GM23338 (cell line): ENCODE measurements around the gene CRAMP1. TPM values are rescaled to one million over a fixed set of nuclear protein-coding genes. Genes with fewer than 3 reads are reported as not detected.

ENCODE experiments used
- ATAC-seq: fragments of 200-7000 bp; cut with Tn5 transposase; 3 replicates; pipeline ENCODE4 v1.9.1; 2020
- DNase-seq: peaks from one replicate; pipeline ENCODE4 v3.0.0-alpha.2; 2015; ENCODE audit warnings: low spot score
- H2AFZ ChIP-seq: fragments of 200-600 bp; sonication (generic); 2 replicates; pipeline ENCODE4 v1.8.0; 2016; ENCODE audit warnings: antibody characterized with exemption, mild to moderate bottlenecking, moderate library complexity
- H3F3A ChIP-seq: fragments of 200-600 bp; sonication (generic); replicated peaks from 2 replicates; pipeline ENCODE4 v1.8.0; 2017; ENCODE audit warnings: antibody characterized with exemption, mixed run types, low read depth
- H3K27ac ChIP-seq: fragments of 200-600 bp; sonication (generic); 2 replicates; pipeline ENCODE4 v1.6.1; 2016; ENCODE audit warnings: low read depth
- H3K27me3 ChIP-seq: fragments of 200-600 bp; sonication (generic); 2 replicates; pipeline ENCODE4 v1.8.0; 2016; ENCODE audit warnings: mild to moderate bottlenecking, mixed run types, moderate library complexity; ENCODE audit not compliant: insufficient read depth
- H3K36me3 ChIP-seq: fragments of 200-600 bp; sonication (generic); 2 replicates; pipeline ENCODE4 v1.8.0; 2016; ENCODE audit warnings: mild to moderate bottlenecking; ENCODE audit not compliant: insufficient read depth
- H3K4me1 ChIP-seq: fragments of 200-600 bp; sonication (generic); 2 replicates; pipeline ENCODE4 v1.8.0; 2016; ENCODE audit warnings: mild to moderate bottlenecking, moderate library complexity; ENCODE audit not compliant: insufficient read depth
- H3K4me2 ChIP-seq: fragments of 200-600 bp; sonication (generic); 2 replicates; pipeline ENCODE4 v1.7.1; 2017; ENCODE audit warnings: mixed run types
- H3K4me3 ChIP-seq: fragments of 200-600 bp; sonication (generic); 2 replicates; pipeline ENCODE4 v1.6.1; 2016; ENCODE audit warnings: mixed run types
- H3K79me2 ChIP-seq: fragments of 200-600 bp; sonication (generic); replicated peaks from 2 replicates; pipeline ENCODE4 v1.8.0; 2017; ENCODE audit warnings: mild to moderate bottlenecking; ENCODE audit not compliant: insufficient read depth
- H3K9me2 ChIP-seq: fragments of 200-600 bp; sonication (generic); 2 replicates; pipeline ENCODE4 v1.8.0; 2017; ENCODE audit not compliant: insufficient read depth
- H4K20me1 ChIP-seq: fragments of 200-600 bp; sonication (generic); replicated peaks from 2 replicates; pipeline ENCODE4 v1.8.0; 2017; ENCODE audit warnings: mild to moderate bottlenecking; ENCODE audit not compliant: insufficient read depth
- H3K27ac Mint-ChIP-seq: 2 replicates; pipeline ENCODE4 v1.8.0; 2020; ENCODE audit warnings: inconsistent platforms, mild to moderate bottlenecking, moderate library complexity, mixed read lengths
- H3K27me3 Mint-ChIP-seq: 3 replicates; pipeline ENCODE4 v1.8.0; 2022; ENCODE audit warnings: low read depth, mild to moderate bottlenecking, moderate library complexity, mixed read lengths, inconsistent platforms; ENCODE audit not compliant: insufficient read depth, poor library complexity
- H3K36me3 Mint-ChIP-seq: 3 replicates; pipeline ENCODE4 v1.8.0; 2021; ENCODE audit warnings: low read depth, mild to moderate bottlenecking, inconsistent platforms, moderate library complexity, mixed read lengths
- H3K4me1 Mint-ChIP-seq: 3 replicates; pipeline ENCODE4 v1.8.0; 2020; ENCODE audit warnings: mild to moderate bottlenecking, inconsistent platforms, mixed read lengths
- H3K4me3 Mint-ChIP-seq: 3 replicates; pipeline ENCODE4 v1.8.0; 2021; ENCODE audit warnings: moderate library complexity, mild to moderate bottlenecking, inconsistent platforms, mixed read lengths
- H3K9me3 Mint-ChIP-seq: 3 replicates; pipeline ENCODE4 v1.8.0; 2020; ENCODE audit warnings: moderate library complexity, mild to moderate bottlenecking, inconsistent platforms, mixed read lengths
- CREB1 ChIP-seq: fragments of 250-450 bp; sonication (Bioruptor Pico); IDR thresholded peaks from 2 replicates; pipeline ENCODE4 v1.5.0; 2020; ENCODE audit warnings: low read depth, mild to moderate bottlenecking, moderate library complexity
- NANOG ChIP-seq: IDR thresholded peaks from 2 replicates; pipeline ENCODE4 v1.6.1; 2016; ENCODE audit warnings: antibody characterized with exemption, borderline replicate concordance
- STAT1 ChIP-seq: IDR thresholded peaks from one replicate; pipeline ENCODE4 v1.6.1; 2016; ENCODE audit warnings: antibody characterized with exemption; ENCODE audit not compliant: unreplicated experiment
- ZNF331 ChIP-seq: fragments of 250-450 bp; sonication (Bioruptor Pico); IDR thresholded peaks from 2 replicates; pipeline ENCODE4 v1.5.0; 2020; ENCODE audit warnings: low read depth, mild to moderate bottlenecking, moderate library complexity
- polyA plus RNA-seq: library from polyadenylated mRNA; unstranded; fragments of >200 nt; fragmentation: Nextera tagmentation; extraction: Ambion mirVana; gene quantifications from 2 replicates; pipeline ENCODE4 v1.2.1, GENCODE V29; 2016
- total RNA-seq: library from RNA; depleted of rRNA; stranded (reverse); fragments of >200 nt; shearing (Covaris generic); gene quantifications from 2 replicates; pipeline ENCODE4 v1.2.3, GENCODE V29; 2014
- TF ChIP-seq, protein P1 (sequence below), 2 experiments: fragments of 200-600 bp in 1 of 2; sonication (generic) in 1 of 2; conservative IDR thresholded peaks; 2 replicates each; pipeline versions ENCODE4 v1.5.1 to v1.6.1; 2016 to 2017; ENCODE audit warnings: antibody characterized with exemption in 2 of 2, low read depth in 2 of 2, mild to moderate bottlenecking in 2 of 2, moderate library complexity in 1 of 2
- TF ChIP-seq, protein P2 (sequence below): IDR thresholded peaks from one replicate; pipeline ENCODE4 v1.6.1; 2018; ENCODE audit warnings: antibody characterized with exemption; ENCODE audit not compliant: unreplicated experiment
- TF ChIP-seq, protein P3 (sequence below): IDR thresholded peaks from 2 replicates; pipeline ENCODE4 v1.6.1; 2016; ENCODE audit warnings: antibody characterized with exemption

Gene CRAMP1
- total and polyA plus RNA-seq, 2 experiments from 2014 or later = 3.4 to 16.7 TPM

DNA sequence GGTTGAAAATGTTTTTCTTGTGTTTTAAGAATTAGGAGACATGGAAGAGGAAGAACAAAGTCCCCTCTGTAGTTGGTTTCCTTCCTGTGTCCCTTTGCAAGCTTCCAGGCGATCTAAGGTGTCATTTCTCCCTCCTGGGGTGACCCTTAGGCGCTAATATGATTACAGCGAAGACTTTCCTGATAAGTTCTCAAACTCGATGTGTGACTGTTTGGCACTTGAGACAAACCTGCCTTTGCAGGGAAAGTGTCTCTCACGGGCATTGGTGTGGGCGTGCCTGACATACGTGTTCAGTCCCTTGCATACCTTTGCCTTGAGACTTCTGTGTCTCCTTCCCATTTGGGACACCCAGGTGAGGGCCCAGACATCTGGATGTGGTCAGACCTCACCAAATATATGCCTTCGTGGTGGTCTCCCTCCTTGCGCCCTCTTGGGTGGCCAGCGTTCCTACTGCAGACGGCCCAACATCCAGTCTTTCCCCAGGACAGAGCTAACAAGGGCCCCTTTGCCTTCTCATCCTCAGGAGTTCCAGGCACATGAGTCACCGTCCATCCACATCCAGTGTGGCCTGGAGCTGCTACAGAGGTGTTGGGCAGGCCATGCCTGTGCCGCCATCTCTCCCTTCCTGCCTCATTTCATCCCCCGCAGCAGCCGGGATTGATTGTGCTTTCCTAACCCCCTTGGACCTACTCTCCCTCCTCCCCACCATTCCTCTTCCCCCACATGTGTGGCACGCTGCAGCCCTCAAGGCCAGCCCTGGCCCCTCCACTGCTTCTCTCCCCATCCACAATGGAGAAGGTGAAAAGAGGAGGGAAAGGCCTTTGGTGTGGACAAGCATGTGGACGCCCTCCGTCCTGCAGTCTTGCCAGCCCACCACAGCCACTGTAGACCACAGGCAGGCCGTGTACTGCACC lies 62.8 kb downstream of the CRAMP1 start:
- DNase-seq = no peak
- H3K4me2 ChIP-seq = no peak overlapping the region
- H3K4me1 Mint-ChIP-seq = peaks cover 18% of the 10 kb centered on the region
- no peaks in the 10 kb centered on the region for H3K27me3 ChIP-seq
- H3F3A ChIP-seq = peaks cover 9% of the 10 kb centered on the region; the same call in 1 of the 2 replicates
- no peak overlapping the region for H3K27ac ChIP-seq
- peaks cover 25% of the 10 kb centered on the region for H3K27me3 Mint-ChIP-seq
- H3K27ac Mint-ChIP-seq = no peak overlapping the region
- H4K20me1 ChIP-seq = peaks cover 19% of the 10 kb centered on the region
- peaks cover 64% of the 10 kb centered on the region for H3K36me3 Mint-ChIP-seq
- ATAC-seq = no peak
- H3K36me3 ChIP-seq = no peaks in the 10 kb centered on the region; the same call in 1 of the 2 replicates
- H3K9me2 ChIP-seq = no peaks in the 10 kb centered on the region
- no peak overlapping the region for H3K4me3 Mint-ChIP-seq
- peaks cover 15% of the 10 kb centered on the region for H3K4me1 ChIP-seq
- no peaks in the 10 kb centered on the region for H3K9me3 Mint-ChIP-seq
- peaks cover 17% of the 10 kb centered on the region for H3K79me2 ChIP-seq
- H3K4me3 ChIP-seq = no peak overlapping the region
- no peak overlapping the region for H2AFZ ChIP-seq
- no peak for TF ChIP-seq ZNF331 (CRISPR knock-in tag)
- TF ChIP-seq, protein P1, sequence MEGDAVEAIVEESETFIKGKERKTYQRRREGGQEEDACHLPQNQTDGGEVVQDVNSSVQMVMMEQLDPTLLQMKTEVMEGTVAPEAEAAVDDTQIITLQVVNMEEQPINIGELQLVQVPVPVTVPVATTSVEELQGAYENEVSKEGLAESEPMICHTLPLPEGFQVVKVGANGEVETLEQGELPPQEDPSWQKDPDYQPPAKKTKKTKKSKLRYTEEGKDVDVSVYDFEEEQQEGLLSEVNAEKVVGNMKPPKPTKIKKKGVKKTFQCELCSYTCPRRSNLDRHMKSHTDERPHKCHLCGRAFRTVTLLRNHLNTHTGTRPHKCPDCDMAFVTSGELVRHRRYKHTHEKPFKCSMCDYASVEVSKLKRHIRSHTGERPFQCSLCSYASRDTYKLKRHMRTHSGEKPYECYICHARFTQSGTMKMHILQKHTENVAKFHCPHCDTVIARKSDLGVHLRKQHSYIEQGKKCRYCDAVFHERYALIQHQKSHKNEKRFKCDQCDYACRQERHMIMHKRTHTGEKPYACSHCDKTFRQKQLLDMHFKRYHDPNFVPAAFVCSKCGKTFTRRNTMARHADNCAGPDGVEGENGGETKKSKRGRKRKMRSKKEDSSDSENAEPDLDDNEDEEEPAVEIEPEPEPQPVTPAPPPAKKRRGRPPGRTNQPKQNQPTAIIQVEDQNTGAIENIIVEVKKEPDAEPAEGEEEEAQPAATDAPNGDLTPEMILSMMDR (conservative IDR thresholded peaks at IDR 0.05; ENCODE audit: low read depth in 2 of 2) = no peak

DNA sequence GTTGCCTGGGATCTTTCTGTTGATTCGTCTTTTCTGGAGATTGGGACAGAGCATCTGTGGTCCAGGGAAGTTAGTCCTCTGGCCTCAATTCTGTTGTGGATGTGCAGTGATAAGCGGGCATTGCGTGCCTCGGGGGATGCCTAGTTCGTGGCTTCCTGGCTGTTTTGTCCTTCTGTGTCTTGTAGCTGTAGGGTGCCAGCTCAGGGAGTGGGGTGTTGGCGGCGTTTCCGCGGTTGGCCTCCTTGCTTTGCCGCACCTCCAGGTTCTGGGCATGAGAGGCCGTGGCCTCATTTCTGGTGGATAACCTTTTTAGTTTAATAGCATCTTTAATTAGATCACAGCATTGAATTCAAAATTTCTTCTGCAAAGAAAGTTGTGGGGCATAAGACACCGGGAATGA lies 64.5 kb downstream of the CRAMP1 start:
- Histone ChIP-seq H2AFZ (no peak overlapping the region), H3K27ac (peak overlapping the region; percentile 45; the same call in 1 of the 2 replicates), H3K36me3 (no peaks in the 10 kb centered on the region; the same call in 1 of the 2 replicates), H3K4me3 (no peak overlapping the region), H3K4me1 (peaks cover 31% of the 10 kb centered on the region), H3K27me3 (no peaks in the 10 kb centered on the region), H3K79me2 (peaks cover 33% of the 10 kb centered on the region), H3K4me2 (no peak overlapping the region), H3K9me2 (no peaks in the 10 kb centered on the region), H3F3A (peaks cover 9% of the 10 kb centered on the region; the same call in 1 of the 2 replicates), H4K20me1 (peaks cover 34% of the 10 kb centered on the region)
- ATAC-seq (no peak), DNase-seq (no peak)
- H3K4me3 Mint-ChIP-seq = peak overlapping the region; percentile 65; the same call in 1 of the 3 replicates
- H3K27ac Mint-ChIP-seq = peak overlapping the region; percentile 45
- H3K36me3 Mint-ChIP-seq = peaks cover 58% of the 10 kb centered on the region
- peaks cover 25% of the 10 kb centered on the region for H3K27me3 Mint-ChIP-seq
- H3K9me3 Mint-ChIP-seq = no peaks in the 10 kb centered on the region
- TF ChIP-seq CREB1 (CRISPR knock-in tag) (no peak), NANOG (no peak), STAT1 (no peak)
- TF ChIP-seq, protein P1 (conservative IDR thresholded peaks at IDR 0.05; ENCODE audit: low read depth in 2 of 2) = no peak
- TF ChIP-seq, protein P2, sequence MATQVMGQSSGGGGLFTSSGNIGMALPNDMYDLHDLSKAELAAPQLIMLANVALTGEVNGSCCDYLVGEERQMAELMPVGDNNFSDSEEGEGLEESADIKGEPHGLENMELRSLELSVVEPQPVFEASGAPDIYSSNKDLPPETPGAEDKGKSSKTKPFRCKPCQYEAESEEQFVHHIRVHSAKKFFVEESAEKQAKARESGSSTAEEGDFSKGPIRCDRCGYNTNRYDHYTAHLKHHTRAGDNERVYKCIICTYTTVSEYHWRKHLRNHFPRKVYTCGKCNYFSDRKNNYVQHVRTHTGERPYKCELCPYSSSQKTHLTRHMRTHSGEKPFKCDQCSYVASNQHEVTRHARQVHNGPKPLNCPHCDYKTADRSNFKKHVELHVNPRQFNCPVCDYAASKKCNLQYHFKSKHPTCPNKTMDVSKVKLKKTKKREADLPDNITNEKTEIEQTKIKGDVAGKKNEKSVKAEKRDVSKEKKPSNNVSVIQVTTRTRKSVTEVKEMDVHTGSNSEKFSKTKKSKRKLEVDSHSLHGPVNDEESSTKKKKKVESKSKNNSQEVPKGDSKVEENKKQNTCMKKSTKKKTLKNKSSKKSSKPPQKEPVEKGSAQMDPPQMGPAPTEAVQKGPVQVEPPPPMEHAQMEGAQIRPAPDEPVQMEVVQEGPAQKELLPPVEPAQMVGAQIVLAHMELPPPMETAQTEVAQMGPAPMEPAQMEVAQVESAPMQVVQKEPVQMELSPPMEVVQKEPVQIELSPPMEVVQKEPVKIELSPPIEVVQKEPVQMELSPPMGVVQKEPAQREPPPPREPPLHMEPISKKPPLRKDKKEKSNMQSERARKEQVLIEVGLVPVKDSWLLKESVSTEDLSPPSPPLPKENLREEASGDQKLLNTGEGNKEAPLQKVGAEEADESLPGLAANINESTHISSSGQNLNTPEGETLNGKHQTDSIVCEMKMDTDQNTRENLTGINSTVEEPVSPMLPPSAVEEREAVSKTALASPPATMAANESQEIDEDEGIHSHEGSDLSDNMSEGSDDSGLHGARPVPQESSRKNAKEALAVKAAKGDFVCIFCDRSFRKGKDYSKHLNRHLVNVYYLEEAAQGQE = no peak
- TF ChIP-seq, protein P3, sequence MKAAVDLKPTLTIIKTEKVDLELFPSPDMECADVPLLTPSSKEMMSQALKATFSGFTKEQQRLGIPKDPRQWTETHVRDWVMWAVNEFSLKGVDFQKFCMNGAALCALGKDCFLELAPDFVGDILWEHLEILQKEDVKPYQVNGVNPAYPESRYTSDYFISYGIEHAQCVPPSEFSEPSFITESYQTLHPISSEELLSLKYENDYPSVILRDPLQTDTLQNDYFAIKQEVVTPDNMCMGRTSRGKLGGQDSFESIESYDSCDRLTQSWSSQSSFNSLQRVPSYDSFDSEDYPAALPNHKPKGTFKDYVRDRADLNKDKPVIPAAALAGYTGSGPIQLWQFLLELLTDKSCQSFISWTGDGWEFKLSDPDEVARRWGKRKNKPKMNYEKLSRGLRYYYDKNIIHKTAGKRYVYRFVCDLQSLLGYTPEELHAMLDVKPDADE = no peak
- H3K4me1 Mint-ChIP-seq = peaks cover 34% of the 10 kb centered on the region
